Measurements from ENCODE around the gene LYRM7. TPM values are rescaled to one million over a fixed set of nuclear protein-coding genes. Genes with fewer than 3 reads are reported as not detected.

Gene LYRM7
- total RNA-seq, 1 experiment from 2014 or later, result 12.1 TPM

GRCh38 chr5:131218392-131218791 lies 47.6 kb downstream of the LYRM7 start:
- Histone ChIP-seq H3K27ac (ENCODE audit: low read length) (no peak overlapping the region), H3K4me3 (ENCODE audit: low read depth in 2 of 2, low read length in 2 of 2) (no peak overlapping the region), H3K36me3 (ENCODE audit: control insufficient read depth, insufficient read depth, low read length) (no peaks in the 10 kb centered on the region), H3K9me3 (ENCODE audit: control insufficient read depth, insufficient read depth, low read depth, low read length) (no peaks in the 10 kb centered on the region), H3K27me3 (ENCODE audit: control insufficient read depth, insufficient read depth, low read length) (no peaks in the 10 kb centered on the region), H3K4me1 (ENCODE audit: control insufficient read depth, insufficient read depth, low read length) (no peaks in the 10 kb centered on the region)
- DNase-seq (ENCODE audit: low read depth, low spot score) (no peak), ATAC-seq (no peak)
- intact Hi-C loops (cut with micrococcal nuclease; ENCODE audit: unreplicated experiment), result no loop called here
- no TSS peak for BruUV-seq (replicated peaks)
- TF ChIP-seq REST (IDR thresholded peaks at IDR 0.05; ENCODE audit: insufficient read depth in 1 of 2, low read depth in 2 of 2, low read length in 1 of 2) (no peak), SIN3A (IDR thresholded peaks at IDR 0.05; ENCODE audit: borderline replicate concordance, insufficient read depth, low read depth, low read length) (no peak), POLR2AphosphoS5 (IDR thresholded peaks at IDR 0.05; ENCODE audit: low read depth, low read length) (no peak), TCF7L2 (IDR thresholded peaks at IDR 0.05; ENCODE audit: low read depth, low read length) (no peak), CTCF (IDR thresholded peaks at IDR 0.05) (no peak)
- CTCF ChIA-PET, result no interaction called here
- in situ Hi-C loops (cut with HindIII; ENCODE audit: low pct_unique_long_range_greater_than_20kb, low sequenced_read_pairs), result no loop called here
- POLR2A ChIA-PET, result no interaction called here

- TF ChIP-seq CTCF (IDR thresholded peaks at IDR 0.05), result no peak
- TF ChIP-seq TCF7L2 (IDR thresholded peaks at IDR 0.05; ENCODE audit: low read depth, low read length), result no peak
- TF ChIP-seq REST (IDR thresholded peaks at IDR 0.05; ENCODE audit: insufficient read depth in 1 of 2, low read depth in 2 of 2, low read length in 1 of 2), result no peak
- TF ChIP-seq SIN3A (IDR thresholded peaks at IDR 0.05; ENCODE audit: borderline replicate concordance, insufficient read depth, low read depth, low read length), result no peak
- no peak for TF ChIP-seq POLR2AphosphoS5 (IDR thresholded peaks at IDR 0.05; ENCODE audit: low read depth, low read length)
- no peaks in the 10 kb centered on the region for H3K9me3 ChIP-seq (ENCODE audit: control insufficient read depth, insufficient read depth, low read depth, low read length)
- no peaks in the 10 kb centered on the region for H3K27me3 ChIP-seq (ENCODE audit: control insufficient read depth, insufficient read depth, low read length)
- ChIA-PET POLR2A (no interaction called here), CTCF (no interaction called here)
- in situ Hi-C loops (cut with HindIII; ENCODE audit: low pct_unique_long_range_greater_than_20kb, low sequenced_read_pairs), result no loop called here
- no peaks in the 10 kb centered on the region for H3K4me1 ChIP-seq (ENCODE audit: control insufficient read depth, insufficient read depth, low read length)
- BruUV-seq (replicated peaks), result no TSS peak
- H3K36me3 ChIP-seq (ENCODE audit: control insufficient read depth, insufficient read depth, low read length), result no peaks in the 10 kb centered on the region
- H3K27ac ChIP-seq (ENCODE audit: low read length), result no peak overlapping the region
- H3K4me3 ChIP-seq (ENCODE audit: low read depth in 2 of 2, low read length in 2 of 2), result no peak overlapping the region
- intact Hi-C loops (cut with micrococcal nuclease; ENCODE audit: unreplicated experiment), result no loop called here
- ATAC-seq, result no peak
- DNase-seq (ENCODE audit: low read depth, low spot score), result no peak
Measured at GRCh38 chr5:131220566-131220965, 49.8 kb downstream of the LYRM7 start.

Data from Panc1 (cell line).